Embryonic facial prominence (tissue), 1 donor: Measurements from ENCODE around the gene SLMAP.

Experiments used
- DNase-seq: peaks from one replicate; pipeline ENCODE4 v3.0.0-alpha.2; 2016; ENCODE audit errors: extremely low spot score

Gene SLMAP

GRCh38 chr3:57753016-57753415, 3.1 kb upstream of the SLMAP start:
- DNase-seq = no peak

DNA sequence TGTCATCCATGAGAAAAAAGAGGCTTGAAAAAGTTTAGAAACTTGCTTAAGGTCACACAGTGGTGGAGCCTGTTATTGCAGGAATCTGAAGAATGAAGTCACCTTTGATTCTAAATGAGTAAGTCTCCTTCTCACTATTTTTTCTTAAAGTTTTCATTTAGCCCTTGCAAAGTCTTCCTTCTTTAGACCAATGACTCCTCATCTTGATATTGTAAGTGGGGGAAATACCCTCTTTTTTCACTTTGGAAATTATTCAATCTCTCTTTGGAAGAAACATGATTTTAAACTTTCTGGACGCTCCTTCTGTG, 787 bp upstream of the SLMAP start:
- DNase-seq = no peak

DNA sequence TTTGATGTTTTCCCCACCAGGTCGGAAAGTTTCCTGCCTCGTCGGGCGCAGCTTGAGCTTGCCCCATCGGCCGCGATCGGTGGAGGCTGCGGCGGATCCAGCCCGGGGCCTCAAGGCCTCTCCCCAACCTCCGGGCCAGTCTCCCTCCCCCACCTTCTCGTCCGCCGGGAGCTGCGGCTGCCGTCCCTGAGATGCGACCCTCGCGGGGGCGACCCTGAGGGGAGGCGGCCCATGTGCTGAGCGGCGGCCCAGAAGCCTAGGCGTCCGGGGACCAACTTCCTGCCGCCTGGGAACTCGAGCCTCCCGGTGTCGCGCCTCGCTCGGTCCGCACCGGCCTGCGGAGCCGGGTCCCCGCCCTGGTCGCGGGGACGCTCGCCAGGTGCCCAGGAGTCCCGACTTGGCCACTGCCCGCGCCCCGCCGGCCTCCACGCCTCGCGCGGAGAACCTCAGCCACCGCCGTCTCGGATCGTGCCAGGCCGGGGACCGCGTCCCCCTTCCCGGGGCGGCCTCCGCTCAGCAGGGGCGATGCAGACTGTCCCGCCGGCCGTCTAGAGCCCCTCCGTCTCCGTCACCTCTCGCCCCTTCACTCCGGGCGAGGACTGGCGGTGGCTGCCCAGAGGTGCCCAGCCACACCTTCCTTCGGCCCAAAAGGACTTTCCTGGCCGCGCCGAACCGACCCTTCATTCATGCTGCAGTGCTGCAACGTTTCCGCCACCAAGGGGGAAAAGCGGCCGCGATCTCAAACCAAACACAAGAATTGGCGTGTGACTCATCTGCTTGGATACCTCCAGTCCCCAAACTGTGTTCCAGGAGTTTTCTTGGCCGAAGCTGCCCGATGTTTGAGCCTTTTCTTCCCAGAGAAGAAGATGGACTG, 656 bp downstream of the SLMAP start:
- DNase-seq = no peak

DNA sequence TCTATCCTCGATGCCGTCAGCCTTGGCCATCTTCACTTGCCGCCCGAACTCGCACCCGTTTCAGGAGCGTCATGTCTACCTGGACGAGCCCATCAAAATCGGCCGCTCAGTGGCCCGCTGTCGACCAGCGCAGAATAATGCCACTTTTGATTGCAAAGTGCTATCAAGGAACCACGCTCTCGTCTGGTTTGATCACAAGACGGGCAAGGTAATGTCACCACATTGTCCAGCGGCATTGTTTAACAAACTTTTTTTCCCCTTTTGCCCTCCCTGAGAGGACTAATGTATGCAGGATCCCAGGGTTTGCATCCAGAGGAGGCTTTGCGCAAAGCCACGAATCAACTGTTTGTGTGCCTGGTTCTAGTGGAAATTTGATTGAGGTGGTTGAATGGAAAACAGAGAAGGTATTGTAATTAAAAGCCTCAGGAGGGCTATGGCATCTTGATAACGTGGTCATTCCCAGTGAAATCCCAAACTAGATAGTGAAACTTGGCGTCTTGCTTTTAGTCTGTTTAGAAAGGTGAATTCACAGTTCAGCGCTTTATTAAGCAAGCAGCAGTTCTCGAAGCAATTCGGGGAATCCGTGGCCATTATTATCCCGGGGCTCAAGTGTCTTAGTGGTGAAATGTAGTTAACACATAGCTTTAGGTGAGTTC, 1.7 kb downstream of the SLMAP start:
- DNase-seq = no peak

- DNase-seq = no peak
These were observed 2.6 kb downstream of the SLMAP start for GRCh38 chr3:57758686-57759085.

DNA sequence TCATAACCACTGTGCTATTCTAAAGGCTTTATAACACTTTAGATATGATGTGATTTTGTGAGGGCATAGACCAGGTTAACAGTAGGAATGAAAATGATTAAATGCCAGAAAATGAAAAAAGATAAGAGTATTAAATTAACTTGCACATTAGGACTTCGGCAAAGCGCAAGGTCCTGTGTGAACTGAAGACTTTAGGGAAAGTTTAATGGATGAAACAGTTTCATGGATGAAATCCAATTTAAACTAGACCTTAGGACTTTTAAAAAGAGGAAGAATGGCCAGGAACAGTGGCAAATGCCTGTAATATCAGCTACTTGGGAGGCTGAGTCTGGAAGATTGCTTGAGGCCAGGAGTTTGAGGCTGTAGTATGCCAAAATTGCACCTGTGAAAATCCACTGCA, 8.7 kb downstream of the SLMAP start:
- DNase-seq = no peak

DNA sequence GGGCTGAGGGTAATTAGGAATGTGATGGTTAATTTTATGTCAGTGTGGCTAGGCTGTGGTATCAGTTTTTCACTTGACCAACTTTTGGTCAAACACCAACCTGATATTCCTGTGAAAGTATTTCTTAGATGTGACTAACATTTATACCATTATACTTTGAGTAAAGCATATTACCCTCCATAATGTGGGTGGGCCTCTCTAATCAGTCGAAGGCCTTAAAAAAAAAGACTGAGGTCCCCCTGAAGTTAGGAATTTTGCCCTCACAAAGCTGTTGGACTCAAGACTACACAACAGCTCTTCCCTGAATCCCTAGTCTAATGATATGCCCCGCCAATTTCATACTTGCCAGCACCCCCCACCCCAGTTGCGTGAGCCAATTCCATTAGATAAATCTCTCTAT, 12.5 kb downstream of the SLMAP start:
- DNase-seq = no peak

DNA sequence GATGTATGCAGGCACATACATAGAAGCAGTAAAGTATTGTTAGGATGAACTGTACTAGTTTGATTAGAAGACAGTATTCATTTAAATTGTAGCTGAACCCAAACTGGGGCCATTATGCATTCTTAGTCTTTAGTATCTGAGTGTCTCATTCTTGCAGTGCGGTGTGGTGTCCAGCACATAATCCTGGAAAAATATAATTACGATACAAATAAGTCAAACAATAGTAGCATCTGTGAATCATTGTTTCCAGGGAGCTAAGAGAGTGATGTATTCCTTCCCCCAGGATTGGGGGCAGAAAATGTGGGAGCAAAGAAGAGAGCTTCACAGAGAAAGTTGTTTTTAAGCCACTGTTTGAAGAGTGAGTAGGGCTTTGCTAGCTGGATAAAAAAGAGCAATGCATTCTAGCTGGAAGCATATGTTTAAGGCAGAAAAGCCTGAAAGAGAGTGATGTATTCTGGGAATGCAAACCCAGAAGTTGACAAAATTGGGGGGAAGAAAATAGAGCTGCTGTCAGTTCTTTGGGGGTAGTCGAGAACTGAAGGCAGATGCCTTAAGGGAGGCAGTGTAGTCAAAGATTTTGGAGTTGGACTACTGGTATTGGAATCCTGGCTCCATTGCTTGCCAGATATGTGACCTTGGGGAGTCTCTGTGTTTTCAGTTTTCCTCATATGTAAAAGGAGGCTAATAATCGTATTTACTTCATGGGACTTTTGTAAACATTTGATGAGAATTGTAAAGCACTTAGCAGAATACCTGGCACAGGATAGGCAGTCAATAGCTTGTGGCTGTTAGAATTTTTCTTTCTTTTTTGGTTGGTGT, 14.1 kb downstream of the SLMAP start:
- DNase-seq = no peak

DNA sequence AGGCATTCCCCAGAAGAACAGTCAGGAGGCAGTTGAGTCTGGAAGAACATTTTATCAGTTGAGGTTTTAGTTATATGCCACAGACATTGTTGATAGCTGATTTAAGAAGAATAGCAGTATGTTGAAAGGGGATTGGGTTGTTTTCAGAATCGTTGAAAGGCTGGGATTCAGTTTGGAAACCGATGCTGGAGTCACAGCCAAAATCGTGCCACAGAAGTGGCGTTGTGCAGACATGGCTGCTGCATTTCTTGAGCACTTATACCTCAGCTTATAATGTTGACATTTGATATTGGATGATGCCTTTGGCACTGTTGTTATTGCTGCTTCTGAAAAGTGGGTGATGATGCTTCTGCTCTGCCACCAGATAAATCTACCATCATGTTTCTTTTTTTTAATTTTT, 16.1 kb downstream of the SLMAP start:
- DNase-seq = no peak

- DNase-seq = no peak
These were observed 21.7 kb downstream of the SLMAP start for GRCh38 chr3:57777774-57778173.

GRCh38 chr3:57778494-57778893, 22.4 kb downstream of the SLMAP start:
- DNase-seq = no peak

GRCh38 chr3:57779666-57780065, 23.6 kb downstream of the SLMAP start:
- DNase-seq = no peak

GRCh38 chr3:57783186-57784088, 27.3 kb downstream of the SLMAP start:
- DNase-seq = no peak

GRCh38 chr3:57784089-57784735, 28.1 kb downstream of the SLMAP start:
- DNase-seq = no peak

DNA sequence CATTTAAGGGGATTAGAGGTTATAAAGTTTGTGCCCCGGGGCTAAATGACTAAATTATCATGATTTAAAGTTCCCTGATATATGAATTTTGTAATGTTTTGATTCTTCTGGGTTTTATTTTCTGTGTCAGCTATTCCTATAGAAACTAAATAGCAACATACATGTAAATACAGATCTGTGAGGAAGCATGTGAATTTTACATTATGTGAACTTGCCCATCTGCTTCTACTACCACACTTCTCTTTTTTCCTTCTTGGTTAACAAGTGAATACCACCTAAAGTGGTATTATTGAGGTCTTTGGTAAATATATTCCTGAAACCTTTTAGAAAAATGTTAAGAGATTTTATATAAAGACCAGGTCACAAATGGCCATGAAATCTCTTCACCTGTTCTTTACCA, 29.3 kb downstream of the SLMAP start:
- DNase-seq = no peak

DNA sequence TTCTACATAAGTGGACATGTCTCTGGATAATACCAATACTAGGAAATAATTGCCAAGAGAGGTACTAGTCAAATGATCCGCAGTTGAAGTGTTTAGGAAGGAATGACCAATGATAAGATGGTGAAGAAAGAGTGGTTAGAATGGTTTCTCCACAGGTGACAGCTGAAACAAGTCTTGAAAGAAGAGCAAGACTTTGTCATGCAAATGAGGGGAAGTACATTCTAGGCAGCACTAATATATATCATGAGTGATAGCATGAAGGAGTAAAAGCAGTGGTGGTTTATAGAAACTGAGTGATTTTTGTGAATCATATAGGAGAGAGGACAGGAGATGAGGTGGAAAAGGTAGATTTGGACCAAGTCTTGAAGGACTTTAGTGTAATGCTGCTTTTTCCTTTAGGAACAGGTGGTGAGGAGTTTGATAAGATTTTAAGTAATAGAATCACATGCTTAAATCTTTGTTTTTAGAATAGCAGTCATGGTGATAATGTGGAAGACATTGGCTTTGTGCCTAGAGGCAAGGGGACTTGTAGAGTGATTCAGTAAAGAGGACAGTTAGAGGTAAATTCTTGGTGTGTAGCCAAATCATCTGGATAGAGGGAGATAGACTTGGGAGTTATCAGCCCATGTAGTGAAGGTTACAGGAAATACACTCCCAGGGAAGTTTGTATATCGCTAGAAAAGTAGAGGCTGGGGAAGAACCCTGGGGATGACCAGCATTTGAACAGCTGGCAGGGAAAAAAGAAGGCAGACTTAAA, 31.9 kb downstream of the SLMAP start:
- DNase-seq = no peak

DNA sequence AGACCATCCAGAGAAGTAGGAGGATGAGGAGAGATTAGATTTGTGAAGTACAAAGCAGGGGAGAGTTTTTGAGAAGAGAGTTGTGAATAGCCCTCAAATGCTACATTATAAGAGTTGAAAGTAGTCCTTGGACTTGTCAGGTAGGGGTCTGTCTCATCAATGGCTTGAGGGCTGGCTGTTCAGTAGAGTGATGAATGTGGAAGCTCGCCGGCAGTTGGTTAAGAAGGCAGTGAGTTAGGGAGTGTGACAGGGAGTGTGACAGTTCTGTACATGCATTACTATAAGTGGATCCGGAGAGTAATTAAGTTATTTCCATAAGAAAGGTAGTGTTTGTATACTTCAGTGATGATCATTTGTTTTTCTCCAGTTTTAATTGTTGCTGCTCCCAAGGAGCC, 32.5 kb downstream of the SLMAP start:
- no peak for DNase-seq

- no peak for DNase-seq
These were observed 35.1 kb downstream of the SLMAP start for GRCh38 chr3:57791245-57791644.

DNA sequence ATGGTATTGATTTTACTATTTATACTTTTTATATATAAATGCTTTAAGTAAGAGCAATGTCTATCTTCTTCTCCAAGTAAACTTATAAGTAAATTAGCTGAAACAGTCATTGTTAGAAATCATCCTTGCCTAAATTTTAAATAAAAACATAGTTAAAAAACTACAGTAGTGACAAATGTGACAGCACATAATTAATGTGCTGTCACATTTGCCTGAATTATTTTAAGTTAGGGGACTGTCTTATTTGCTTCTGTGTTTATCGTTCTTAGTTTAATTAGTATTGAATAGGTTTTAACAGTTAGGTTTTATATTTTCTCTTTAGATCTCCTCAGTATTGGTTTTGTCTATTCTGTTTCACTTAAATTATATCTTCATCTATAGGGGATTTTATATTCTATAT, 36.1 kb downstream of the SLMAP start:
- DNase-seq = no peak

GRCh38 chr3:57793737-57794187, 37.7 kb downstream of the SLMAP start:
- DNase-seq = no peak
